Body of pancreas (tissue), 4 donors: ENCODE data around the gene CDKAL1.

ENCODE experiments used
- CTCF ChIP-seq, 7 experiments: fragments of 450-650 bp in 4 of 7; fragments of 200-600 bp in 3 of 7; sonication (generic) in 3 of 7; IDR thresholded peaks; one replicate each; pipeline ENCODE4 v1.5.1; 2016 to 2019; ENCODE audit warnings: antibody characterized with exemption in 7 of 7
- POLR2A ChIP-seq, 3 donors: fragments of 450-650 bp; IDR thresholded peaks; one replicate each; pipeline ENCODE4 v1.6.1; 2016; ENCODE audit warnings: antibody characterized with exemption in 3 of 3, mild to moderate bottlenecking in 2 of 3

- no peak for TF ChIP-seq CTCF (IDR thresholded peaks at IDR 0.05)
- no peak for TF ChIP-seq POLR2A (IDR thresholded peaks at IDR 0.05)
These were observed 146.5 kb downstream of the CDKAL1 start for GRCh38 chr6:20680697-20681165.
